G401.6 (cell line): ENCODE data around the gene PSPC1.
"Not testable (repeated sequence)": the region's sequence is repeated elsewhere in the genome, so short reads cannot be mapped to it uniquely, and the experiment has no call there.

Experiments
- FAIRE-seq: peaks from 2 replicates; lab custom pipeline; 2012; peaks lifted over from hg19 to GRCh38; lab: Jason Lieb, UNC

PSPC1 gene

GRCh38 chr13:19763618-19764017 lies 19.1 kb downstream of the PSPC1 start:
- FAIRE-seq, result no peak

- no peak for FAIRE-seq
Measured at GRCh38 chr13:19759669-19760068, 23.1 kb downstream of the PSPC1 start.

- FAIRE-seq, result no peak
Measured at GRCh38 chr13:19742643-19743042, 40.1 kb downstream of the PSPC1 start.

- FAIRE-seq, result no peak
Measured at GRCh38 chr13:19737844-19738557, 44.7 kb downstream of the PSPC1 start.

GRCh38 chr13:19726611-19727010 lies 56.1 kb downstream of the PSPC1 start:
- FAIRE-seq, result no peak

GRCh38 chr13:19725320-19725719 lies 57.4 kb downstream of the PSPC1 start:
- FAIRE-seq, result no peak

- no peak for FAIRE-seq
Measured at GRCh38 chr13:19720039-19720438, 62.7 kb downstream of the PSPC1 start.

GRCh38 chr13:19713186-19713965 lies 69.4 kb downstream of the PSPC1 start:
- peak; percentile 28 for FAIRE-seq

GRCh38 chr13:19709782-19710181 lies 73.0 kb downstream of the PSPC1 start:
- FAIRE-seq, result not testable (repeated sequence)

- FAIRE-seq, result not testable (repeated sequence)
Measured at GRCh38 chr13:19709039-19709438, 73.7 kb downstream of the PSPC1 start.

- FAIRE-seq, result not testable (repeated sequence)
Measured at GRCh38 chr13:19704256-19704655, 78.5 kb downstream of the PSPC1 start.

GRCh38 chr13:19701619-19702018 lies 81.1 kb downstream of the PSPC1 start:
- FAIRE-seq, result peak; percentile 85

- not testable (repeated sequence) for FAIRE-seq
Measured at GRCh38 chr13:19700963-19701362, 81.8 kb downstream of the PSPC1 start.

- no peak for FAIRE-seq
Measured at GRCh38 chr13:19695829-19696228, 86.9 kb downstream of the PSPC1 start.

GRCh38 chr13:19695428-19695827 lies 87.3 kb downstream of the PSPC1 start:
- peak; percentile 27 for FAIRE-seq

GRCh38 chr13:19691447-19691846 lies 91.3 kb downstream of the PSPC1 start:
- not testable (repeated sequence) for FAIRE-seq

GRCh38 chr13:19685437-19685836 lies 97.3 kb downstream of the PSPC1 start:
- FAIRE-seq, result no peak

- FAIRE-seq, result no peak
Measured at GRCh38 chr13:19685034-19685433, 97.7 kb downstream of the PSPC1 start.

- FAIRE-seq, result no peak
Measured at GRCh38 chr13:19681517-19681916, 101.2 kb downstream of the PSPC1 start.

- no peak for FAIRE-seq
Measured at GRCh38 chr13:19680751-19681150, 102.0 kb downstream of the PSPC1 start.

- no peak for FAIRE-seq
Measured at GRCh38 chr13:19676168-19676567, 106.6 kb downstream of the PSPC1 start.

GRCh38 chr13:19674898-19675297 lies 107.8 kb downstream of the PSPC1 start:
- FAIRE-seq, result no peak
